Measurements from ENCODE around the gene SMAD6. TPM values are rescaled to one million over a fixed set of nuclear protein-coding genes. Genes with fewer than 3 reads are reported as not detected.

Gene SMAD6
- total and polyA plus RNA-seq, 2 donors (not counting 1 experiment from before 2014, with no cell fraction given) = 0.03 to 0.37 TPM

DNA sequence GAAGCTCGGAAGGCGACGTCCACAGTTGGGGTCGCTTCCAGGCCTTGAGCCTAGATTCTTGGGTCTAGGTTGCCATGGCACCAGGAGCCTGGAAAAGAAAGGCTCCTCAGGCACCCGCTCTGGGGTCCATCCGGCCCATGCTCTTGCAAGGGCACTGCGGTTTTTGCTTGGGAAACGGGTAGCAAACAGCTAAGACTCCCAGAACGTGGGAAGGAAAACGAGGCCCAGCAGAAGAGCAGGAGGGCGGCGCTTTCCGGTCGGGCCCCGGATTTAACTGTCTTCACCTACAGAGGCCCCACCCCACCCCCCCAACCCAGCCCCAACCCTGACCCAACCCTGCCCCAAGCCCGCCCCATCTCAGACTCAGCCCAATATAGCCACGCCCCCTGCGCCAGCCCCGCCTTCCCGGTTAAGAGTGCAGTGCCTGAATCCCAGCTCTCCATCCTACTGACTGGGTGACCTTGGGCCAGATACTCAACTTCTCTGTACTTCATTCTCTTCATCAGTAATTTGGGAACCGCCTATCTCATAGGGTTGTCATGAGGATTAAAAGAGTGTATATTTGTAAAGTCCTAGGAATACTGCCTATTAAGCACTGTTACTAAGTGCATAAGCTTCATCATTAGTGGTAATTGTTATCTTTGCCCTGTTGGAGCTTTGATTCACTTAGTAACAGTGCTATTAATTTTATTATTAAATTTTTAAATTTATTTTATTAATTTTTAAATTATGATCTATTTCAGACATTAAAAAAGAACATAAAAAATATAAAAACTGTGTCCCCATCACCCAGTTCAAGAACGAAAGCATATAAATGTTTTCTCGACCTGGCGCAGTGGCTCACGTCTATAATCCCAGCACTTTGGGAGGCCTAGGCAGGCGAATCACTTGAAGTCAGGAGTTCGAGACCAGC lies 28.4 kb upstream of the SMAD6 start:
- no peak overlapping the region for H3K4me3 Mint-ChIP-seq
- TF ChIP-seq EZH2 (IDR thresholded peaks at IDR 0.05; ENCODE audit: borderline replicate concordance, insufficient read depth, low read depth, low read length, poor library complexity, severe bottlenecking) = no peak
- TF ChIP-seq, protein P1, sequence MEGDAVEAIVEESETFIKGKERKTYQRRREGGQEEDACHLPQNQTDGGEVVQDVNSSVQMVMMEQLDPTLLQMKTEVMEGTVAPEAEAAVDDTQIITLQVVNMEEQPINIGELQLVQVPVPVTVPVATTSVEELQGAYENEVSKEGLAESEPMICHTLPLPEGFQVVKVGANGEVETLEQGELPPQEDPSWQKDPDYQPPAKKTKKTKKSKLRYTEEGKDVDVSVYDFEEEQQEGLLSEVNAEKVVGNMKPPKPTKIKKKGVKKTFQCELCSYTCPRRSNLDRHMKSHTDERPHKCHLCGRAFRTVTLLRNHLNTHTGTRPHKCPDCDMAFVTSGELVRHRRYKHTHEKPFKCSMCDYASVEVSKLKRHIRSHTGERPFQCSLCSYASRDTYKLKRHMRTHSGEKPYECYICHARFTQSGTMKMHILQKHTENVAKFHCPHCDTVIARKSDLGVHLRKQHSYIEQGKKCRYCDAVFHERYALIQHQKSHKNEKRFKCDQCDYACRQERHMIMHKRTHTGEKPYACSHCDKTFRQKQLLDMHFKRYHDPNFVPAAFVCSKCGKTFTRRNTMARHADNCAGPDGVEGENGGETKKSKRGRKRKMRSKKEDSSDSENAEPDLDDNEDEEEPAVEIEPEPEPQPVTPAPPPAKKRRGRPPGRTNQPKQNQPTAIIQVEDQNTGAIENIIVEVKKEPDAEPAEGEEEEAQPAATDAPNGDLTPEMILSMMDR (IDR thresholded peaks at IDR 0.05) = no peak
- no peak for DNase-seq
- Histone ChIP-seq H3K79me2 (ENCODE audit: control insufficient read depth, insufficient read depth, low read length) (no peaks in the 10 kb centered on the region), H3K27ac (ENCODE audit: low read length in 2 of 2) (no peak overlapping the region), H2AFZ (ENCODE audit: insufficient read depth, low read depth, low read length, poor library complexity, severe bottlenecking) (no peak overlapping the region), H3K36me3 (replicated peaks in 1 of 2; ENCODE audit: control extremely low read depth in 1 of 2, control insufficient read depth in 1 of 2, extremely low read depth in 1 of 2, insufficient read depth in 2 of 2, low read length in 1 of 2) (no peaks in the 10 kb centered on the region), H4K20me1 (ENCODE audit: control insufficient read depth, insufficient read depth, low read length, poor library complexity, severe bottlenecking) (no peaks in the 10 kb centered on the region), H3K4me3 (ENCODE audit: control extremely low read depth in 1 of 5, extremely low read depth in 1 of 5, insufficient read depth in 1 of 5, low read depth in 2 of 5, low read length in 4 of 5) (no peak overlapping the region), H3K4me2 (replicated peaks; ENCODE audit: low read depth, low read length, poor library complexity, severe bottlenecking) (peak overlapping the region; percentile 25), H3K4me1 (ENCODE audit: control insufficient read depth in 2 of 2, insufficient read depth in 2 of 2, low read length in 2 of 2) (peaks cover 3 to 8% of the 10 kb centered on the region in 2 donors), H3K9me3 (ENCODE audit: control extremely low read depth in 1 of 3, control insufficient read depth in 2 of 3, insufficient read depth in 1 of 3, low read length in 2 of 3) (peaks cover 0 to 3% (median 0%) of the 10 kb centered on the region in 3 donors), H3K9ac (ENCODE audit: low read length) (no peak overlapping the region), H3K27me3 (replicated peaks in 1 of 4; ENCODE audit: control extremely low read depth in 1 of 4, control insufficient read depth in 3 of 4, insufficient read depth in 4 of 4, low read length in 3 of 4) (peaks cover 0 to 5% (median 0%) of the 10 kb centered on the region in 4 experiments)
- peaks cover 14% of the 10 kb centered on the region for H3K4me1 Mint-ChIP-seq
- WGBS (ENCODE audit: insufficient coverage) = 72% methylated on average over 10 of the region's 27 CpGs
- peaks cover 5% of the 10 kb centered on the region for H3K27me3 Mint-ChIP-seq
- ChIA-PET POLR2A (no interaction called here), CTCF (no interaction called here)
- no peaks in the 10 kb centered on the region for H3K9me3 Mint-ChIP-seq (ENCODE audit: insufficient read depth)
- no peak overlapping the region for H3K27ac Mint-ChIP-seq
- ATAC-seq (ENCODE audit: low read depth) = peak; percentile 31
- intact Hi-C loops (cut with micrococcal nuclease) = no loop called here

DNA sequence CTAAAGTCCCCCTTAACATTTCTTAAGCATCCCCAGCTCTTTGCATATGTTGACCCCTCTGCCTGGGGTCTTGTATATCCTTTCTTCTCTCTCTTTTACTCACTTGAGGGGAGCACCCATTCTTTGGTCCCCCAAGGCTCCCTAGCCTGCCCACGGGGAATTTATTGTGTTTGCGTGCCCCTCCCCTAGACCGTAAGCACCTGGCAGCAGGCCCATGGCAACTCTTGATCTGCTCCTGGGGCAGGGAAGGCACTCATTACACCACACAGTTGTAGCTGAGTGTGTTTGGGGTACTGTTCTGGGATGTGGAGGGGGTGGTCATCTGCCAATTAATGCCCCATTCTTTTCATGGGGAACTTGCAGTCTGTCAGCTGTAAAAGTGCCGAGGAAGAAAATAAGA lies 27.3 kb upstream of the SMAD6 start:
- no peaks in the 10 kb centered on the region for H4K20me1 ChIP-seq (ENCODE audit: control insufficient read depth, insufficient read depth, low read length, poor library complexity, severe bottlenecking)
- no peak overlapping the region for H3K4me2 ChIP-seq (replicated peaks; ENCODE audit: low read depth, low read length, poor library complexity, severe bottlenecking)
- no peak overlapping the region for H3K4me3 Mint-ChIP-seq
- H3K4me1 Mint-ChIP-seq = peaks cover 14% of the 10 kb centered on the region
- no CpG with 5 or more reads among the region's 4 CpGs for WGBS (ENCODE audit: insufficient coverage)
- H3K9me3 ChIP-seq (ENCODE audit: control extremely low read depth in 1 of 3, control insufficient read depth in 2 of 3, insufficient read depth in 1 of 3, low read length in 2 of 3) = peaks cover 0 to 3% (median 0%) of the 10 kb centered on the region in 3 donors
- no peak overlapping the region for H3K27ac Mint-ChIP-seq
- no peaks in the 10 kb centered on the region for H3K27me3 Mint-ChIP-seq
- TF ChIP-seq, protein P1 (IDR thresholded peaks at IDR 0.05) = no peak
- TF ChIP-seq EZH2 (IDR thresholded peaks at IDR 0.05; ENCODE audit: borderline replicate concordance, insufficient read depth, low read depth, low read length, poor library complexity, severe bottlenecking) = no peak
- H3K36me3 ChIP-seq (replicated peaks in 1 of 2; ENCODE audit: control extremely low read depth in 1 of 2, control insufficient read depth in 1 of 2, extremely low read depth in 1 of 2, insufficient read depth in 2 of 2, low read length in 1 of 2) = no peaks in the 10 kb centered on the region
- no peak overlapping the region for H3K4me3 ChIP-seq (ENCODE audit: control extremely low read depth in 1 of 5, extremely low read depth in 1 of 5, insufficient read depth in 1 of 5, low read depth in 2 of 5, low read length in 4 of 5)
- H3K9me3 Mint-ChIP-seq (ENCODE audit: insufficient read depth) = no peaks in the 10 kb centered on the region
- H2AFZ ChIP-seq (ENCODE audit: insufficient read depth, low read depth, low read length, poor library complexity, severe bottlenecking) = no peak overlapping the region
- H3K27ac ChIP-seq (ENCODE audit: low read length in 2 of 2) = no peak overlapping the region
- DNase-seq (no peak), ATAC-seq (ENCODE audit: low read depth) (no peak)
- CTCF ChIA-PET = no interaction called here
- no peak overlapping the region for H3K9ac ChIP-seq (ENCODE audit: low read length)
- intact Hi-C loops (cut with micrococcal nuclease) = no loop called here
- peaks cover 0 to 5% (median 0%) of the 10 kb centered on the region in 4 experiments for H3K27me3 ChIP-seq (replicated peaks in 1 of 4; ENCODE audit: control extremely low read depth in 1 of 4, control insufficient read depth in 3 of 4, insufficient read depth in 4 of 4, low read length in 3 of 4)
- H3K79me2 ChIP-seq (ENCODE audit: control insufficient read depth, insufficient read depth, low read length) = no peaks in the 10 kb centered on the region
- peaks cover 3 to 8% of the 10 kb centered on the region in 2 donors for H3K4me1 ChIP-seq (ENCODE audit: control insufficient read depth in 2 of 2, insufficient read depth in 2 of 2, low read length in 2 of 2)
- POLR2A ChIA-PET = no interaction called here
